Measurements from ENCODE around the gene DSCAM.

GRCh38 chr21:40130476-40130875 is 716.5 kb downstream of the DSCAM start:
- no peak for TF ChIP-seq POLR2AphosphoS5 (IDR thresholded peaks at IDR 0.05)
- TF ChIP-seq CTCF (IDR thresholded peaks at IDR 0.05 in 8 of 11, conservative IDR thresholded peaks at IDR 0.05 in 3 of 11) = no peak

All from spleen (tissue), 7 donors.